ENCODE results near the gene MYO10.

MYO10 gene

DNA sequence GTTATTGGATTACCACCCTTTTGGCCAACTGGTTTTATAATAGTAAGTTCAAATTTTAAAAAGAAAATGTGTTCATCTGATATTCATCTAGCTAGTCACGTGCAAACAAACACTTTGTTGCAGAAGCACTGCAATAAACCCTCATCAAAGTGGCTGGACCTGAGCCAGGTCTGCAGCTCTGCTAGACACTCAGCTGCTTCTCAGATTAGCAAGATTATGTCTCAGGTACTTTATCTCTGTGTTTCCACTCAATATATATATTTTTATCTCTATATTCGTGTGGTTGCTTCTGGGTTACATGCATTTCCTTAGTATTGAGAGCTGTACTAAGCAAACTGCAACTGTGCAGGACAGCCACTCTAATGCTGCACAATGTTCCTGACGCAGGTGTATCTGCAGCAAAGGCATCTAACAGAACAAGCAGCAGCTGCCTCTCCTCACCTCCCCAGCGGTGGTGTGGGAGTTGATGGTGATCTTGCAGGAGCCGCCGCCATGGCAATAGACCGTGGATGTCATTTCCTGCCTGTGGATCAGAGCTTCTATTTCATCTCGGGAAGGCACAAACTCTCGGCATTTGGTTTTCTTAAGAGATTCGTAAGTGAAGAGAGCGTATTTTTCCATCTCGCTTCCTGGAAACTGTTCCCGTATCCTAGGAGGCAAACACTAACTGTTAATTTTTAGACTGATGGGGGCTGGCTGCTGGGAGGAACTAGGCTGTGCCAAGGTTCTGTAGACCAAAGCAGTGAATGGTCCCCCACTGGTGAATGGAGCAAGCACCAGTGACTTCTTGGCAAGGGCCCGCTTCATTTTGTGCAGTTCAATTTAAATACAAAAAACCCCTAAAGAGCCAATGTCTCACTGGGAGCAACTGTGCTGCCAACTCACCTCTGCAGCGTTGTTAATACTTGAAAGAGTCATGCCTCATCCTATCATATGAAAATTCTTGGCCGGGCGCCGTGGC is 262.6 kb downstream of the MYO10 start:
- no peak overlapping the region for H3K4me2 ChIP-seq (ENCODE audit: low read length)
- no peaks in the 10 kb centered on the region for H3K27me3 ChIP-seq (ENCODE audit: low read depth, low read length)
- no peak overlapping the region for H3K4me3 ChIP-seq (ENCODE audit: low read length)
- no peak overlapping the region for H3K27ac ChIP-seq (ENCODE audit: low read length)
- H2AFZ ChIP-seq (ENCODE audit: low read depth, low read length): no peak overlapping the region
- H3K36me3 ChIP-seq (replicated peaks; ENCODE audit: low read depth, low read length): no peaks in the 10 kb centered on the region
- H3K4me1 ChIP-seq (ENCODE audit: low read length): no peaks in the 10 kb centered on the region
- no peaks in the 10 kb centered on the region for H4K20me1 ChIP-seq (ENCODE audit: insufficient read depth, low read length)
- no peak for TF ChIP-seq EZH2phosphoT487 (IDR thresholded peaks at IDR 0.05; ENCODE audit: low read depth)
- TF ChIP-seq, protein P1, sequence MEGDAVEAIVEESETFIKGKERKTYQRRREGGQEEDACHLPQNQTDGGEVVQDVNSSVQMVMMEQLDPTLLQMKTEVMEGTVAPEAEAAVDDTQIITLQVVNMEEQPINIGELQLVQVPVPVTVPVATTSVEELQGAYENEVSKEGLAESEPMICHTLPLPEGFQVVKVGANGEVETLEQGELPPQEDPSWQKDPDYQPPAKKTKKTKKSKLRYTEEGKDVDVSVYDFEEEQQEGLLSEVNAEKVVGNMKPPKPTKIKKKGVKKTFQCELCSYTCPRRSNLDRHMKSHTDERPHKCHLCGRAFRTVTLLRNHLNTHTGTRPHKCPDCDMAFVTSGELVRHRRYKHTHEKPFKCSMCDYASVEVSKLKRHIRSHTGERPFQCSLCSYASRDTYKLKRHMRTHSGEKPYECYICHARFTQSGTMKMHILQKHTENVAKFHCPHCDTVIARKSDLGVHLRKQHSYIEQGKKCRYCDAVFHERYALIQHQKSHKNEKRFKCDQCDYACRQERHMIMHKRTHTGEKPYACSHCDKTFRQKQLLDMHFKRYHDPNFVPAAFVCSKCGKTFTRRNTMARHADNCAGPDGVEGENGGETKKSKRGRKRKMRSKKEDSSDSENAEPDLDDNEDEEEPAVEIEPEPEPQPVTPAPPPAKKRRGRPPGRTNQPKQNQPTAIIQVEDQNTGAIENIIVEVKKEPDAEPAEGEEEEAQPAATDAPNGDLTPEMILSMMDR (IDR thresholded peaks at IDR 0.05; ENCODE audit: low read depth, low read length): no peak
- no peak overlapping the region for H3K9ac ChIP-seq (ENCODE audit: low read length)
- no peaks in the 10 kb centered on the region for H3K79me2 ChIP-seq (ENCODE audit: low read length)
- H3K9me3 ChIP-seq (ENCODE audit: insufficient read depth, low read length): no peaks in the 10 kb centered on the region

GRCh38 chr5:16671208-16671607 is 264.9 kb downstream of the MYO10 start:
- no peak overlapping the region for H2AFZ ChIP-seq (ENCODE audit: low read depth, low read length)
- no peaks in the 10 kb centered on the region for H3K9me3 ChIP-seq (ENCODE audit: insufficient read depth, low read length)
- TF ChIP-seq, protein P1 (IDR thresholded peaks at IDR 0.05; ENCODE audit: low read depth, low read length): no peak
- TF ChIP-seq EZH2phosphoT487 (IDR thresholded peaks at IDR 0.05; ENCODE audit: low read depth): no peak
- H4K20me1 ChIP-seq (ENCODE audit: insufficient read depth, low read length): no peaks in the 10 kb centered on the region
- no peaks in the 10 kb centered on the region for H3K4me1 ChIP-seq (ENCODE audit: low read length)
- H3K4me3 ChIP-seq (ENCODE audit: low read length): no peak overlapping the region
- no peaks in the 10 kb centered on the region for H3K27me3 ChIP-seq (ENCODE audit: low read depth, low read length)
- H3K9ac ChIP-seq (ENCODE audit: low read length): no peak overlapping the region
- H3K79me2 ChIP-seq (ENCODE audit: low read length): no peaks in the 10 kb centered on the region
- H3K4me2 ChIP-seq (ENCODE audit: low read length): no peak overlapping the region
- no peak overlapping the region for H3K27ac ChIP-seq (ENCODE audit: low read length)
- H3K36me3 ChIP-seq (replicated peaks; ENCODE audit: low read depth, low read length): no peaks in the 10 kb centered on the region

DNA sequence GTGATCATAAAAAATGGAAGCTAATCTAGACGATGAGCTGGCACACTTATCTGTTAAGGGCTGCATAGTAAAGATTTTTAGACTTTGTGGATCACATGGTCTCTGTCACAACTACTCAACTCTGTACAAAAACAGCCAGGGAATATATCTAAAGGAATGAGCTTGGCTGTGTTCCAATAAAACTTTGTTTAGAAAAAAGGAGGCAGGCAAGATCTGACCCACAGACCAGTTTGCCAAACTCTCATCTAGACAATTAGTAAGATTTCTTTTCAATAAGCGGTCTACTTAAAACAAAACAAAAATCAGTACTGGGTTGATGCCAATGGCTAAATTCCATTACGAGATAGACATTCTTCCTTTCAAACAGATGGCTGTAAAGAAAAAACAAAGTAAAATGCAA is 266.3 kb downstream of the MYO10 start:
- TF ChIP-seq EZH2phosphoT487 (IDR thresholded peaks at IDR 0.05; ENCODE audit: low read depth): no peak
- TF ChIP-seq, protein P1 (IDR thresholded peaks at IDR 0.05; ENCODE audit: low read depth, low read length): no peak
- no peak overlapping the region for H3K4me2 ChIP-seq (ENCODE audit: low read length)
- H4K20me1 ChIP-seq (ENCODE audit: insufficient read depth, low read length): no peaks in the 10 kb centered on the region
- H3K9ac ChIP-seq (ENCODE audit: low read length): no peak overlapping the region
- no peak overlapping the region for H2AFZ ChIP-seq (ENCODE audit: low read depth, low read length)
- H3K9me3 ChIP-seq (ENCODE audit: insufficient read depth, low read length): no peaks in the 10 kb centered on the region
- no peak overlapping the region for H3K27ac ChIP-seq (ENCODE audit: low read length)
- no peaks in the 10 kb centered on the region for H3K79me2 ChIP-seq (ENCODE audit: low read length)
- no peaks in the 10 kb centered on the region for H3K4me1 ChIP-seq (ENCODE audit: low read length)
- no peaks in the 10 kb centered on the region for H3K27me3 ChIP-seq (ENCODE audit: low read depth, low read length)
- no peaks in the 10 kb centered on the region for H3K36me3 ChIP-seq (replicated peaks; ENCODE audit: low read depth, low read length)
- no peak overlapping the region for H3K4me3 ChIP-seq (ENCODE audit: low read length)

GRCh38 chr5:16668631-16669030 is 267.5 kb downstream of the MYO10 start:
- Histone ChIP-seq H3K4me3 (ENCODE audit: low read length) (no peak overlapping the region), H3K27me3 (ENCODE audit: low read depth, low read length) (no peaks in the 10 kb centered on the region), H4K20me1 (ENCODE audit: insufficient read depth, low read length) (no peaks in the 10 kb centered on the region), H2AFZ (ENCODE audit: low read depth, low read length) (no peak overlapping the region), H3K27ac (ENCODE audit: low read length) (no peak overlapping the region), H3K4me2 (ENCODE audit: low read length) (no peak overlapping the region), H3K79me2 (ENCODE audit: low read length) (no peaks in the 10 kb centered on the region), H3K4me1 (ENCODE audit: low read length) (no peaks in the 10 kb centered on the region), H3K36me3 (replicated peaks; ENCODE audit: low read depth, low read length) (no peaks in the 10 kb centered on the region), H3K9ac (ENCODE audit: low read length) (no peak overlapping the region), H3K9me3 (ENCODE audit: insufficient read depth, low read length) (no peaks in the 10 kb centered on the region)
- TF ChIP-seq, protein P1 (IDR thresholded peaks at IDR 0.05; ENCODE audit: low read depth, low read length): no peak
- TF ChIP-seq EZH2phosphoT487 (IDR thresholded peaks at IDR 0.05; ENCODE audit: low read depth): no peak

Measured in OCI-LY3 (cell line).